GM10847 (cell line): ENCODE results near the gene ATP8A2.

Source experiments
- POLR2A ChIP-seq: IDR thresholded peaks from 2 replicates; pipeline ENCODE4 v1.6.1; 2011; ENCODE audit not compliant: insufficient read length; ENCODE audit errors: extremely low read depth

Gene ATP8A2

GRCh38 chr13:25836574-25837336, 465.0 kb downstream of the ATP8A2 start:
- no peak for TF ChIP-seq POLR2A

GRCh38 chr13:25839371-25839770, 467.6 kb downstream of the ATP8A2 start:
- no peak for TF ChIP-seq POLR2A

DNA sequence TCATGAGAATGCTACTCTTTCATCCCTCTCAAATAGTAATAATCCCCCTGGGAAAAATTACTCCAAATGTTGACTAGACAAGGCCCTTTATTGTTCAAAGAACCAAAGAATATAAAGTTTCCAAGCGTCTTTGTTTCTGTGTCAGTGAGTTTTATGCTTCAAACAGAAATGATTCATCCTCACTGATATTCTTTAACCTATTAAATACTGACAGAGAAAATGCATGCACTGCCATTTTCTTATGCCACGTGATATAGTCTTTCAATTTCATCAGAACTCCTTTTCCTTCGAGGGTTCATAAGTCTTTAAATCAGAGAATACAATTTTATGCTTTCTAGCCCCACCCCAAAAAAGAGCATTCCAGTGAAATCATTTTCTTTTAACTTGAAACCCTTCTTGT, 468.5 kb downstream of the ATP8A2 start:
- TF ChIP-seq POLR2A = no peak

- no peak for TF ChIP-seq POLR2A
Measured at GRCh38 chr13:25840931-25841330, 469.2 kb downstream of the ATP8A2 start.

GRCh38 chr13:25843692-25844091, 471.9 kb downstream of the ATP8A2 start:
- TF ChIP-seq POLR2A = no peak

- TF ChIP-seq POLR2A = no peak
Measured at GRCh38 chr13:25844559-25845434, 473.0 kb downstream of the ATP8A2 start.

DNA sequence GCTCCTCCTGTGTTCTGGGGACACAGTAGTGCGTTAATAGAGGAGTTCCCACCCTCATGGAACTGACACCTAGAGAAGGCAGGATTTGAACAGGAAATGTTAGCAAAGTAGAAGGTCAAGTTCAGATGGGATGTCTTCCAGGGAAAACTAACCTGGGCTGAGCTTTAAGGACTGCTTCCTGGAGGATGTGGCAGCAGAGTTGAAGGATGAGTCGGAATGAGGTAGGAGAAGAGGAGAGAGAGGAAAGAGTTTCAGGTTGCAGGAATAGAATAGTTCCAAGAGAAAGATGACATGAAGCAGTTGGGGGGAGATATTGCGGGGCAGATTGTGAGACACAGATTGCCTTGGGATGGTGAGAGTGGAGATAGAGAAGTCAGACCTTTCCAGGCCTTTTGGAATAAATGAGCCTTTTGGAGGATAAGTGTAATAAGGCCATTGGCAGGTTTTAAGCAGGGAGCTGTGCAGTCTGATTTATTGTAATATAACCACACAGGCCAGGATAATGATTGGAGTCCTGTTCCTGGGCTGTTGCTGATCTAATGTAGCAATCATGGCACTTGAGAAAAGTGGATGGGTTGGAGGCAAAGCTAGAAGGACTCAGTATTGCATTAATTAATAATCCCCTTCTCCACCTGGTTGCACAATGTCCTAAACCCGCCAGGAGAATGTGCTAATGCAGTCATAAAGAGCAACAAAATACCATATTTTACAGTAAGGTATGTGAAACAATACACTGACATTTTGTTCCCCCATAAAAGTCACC, 474.6 kb downstream of the ATP8A2 start:
- TF ChIP-seq POLR2A = no peak

DNA sequence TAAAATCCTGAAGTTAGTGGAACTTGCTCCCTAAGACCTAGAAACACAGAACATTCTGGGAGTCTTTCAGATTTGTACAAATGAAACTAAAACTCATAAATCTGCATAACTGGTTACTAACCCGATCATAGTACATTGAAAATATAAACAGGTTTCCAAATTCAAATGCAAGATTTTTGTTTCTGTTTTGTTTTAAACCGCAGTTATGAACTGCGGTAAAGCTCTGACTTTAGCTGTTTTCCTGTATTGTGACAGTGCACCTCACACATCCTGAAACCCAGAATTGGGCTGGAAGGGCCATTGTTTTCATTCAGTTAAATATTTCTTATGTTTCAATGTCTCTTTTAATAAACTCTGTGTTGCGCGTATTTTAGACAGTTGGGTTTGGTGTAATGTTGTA, 475.4 kb downstream of the ATP8A2 start:
- TF ChIP-seq POLR2A = no peak

GRCh38 chr13:25847635-25848626, 476.2 kb downstream of the ATP8A2 start:
- no peak for TF ChIP-seq POLR2A

DNA sequence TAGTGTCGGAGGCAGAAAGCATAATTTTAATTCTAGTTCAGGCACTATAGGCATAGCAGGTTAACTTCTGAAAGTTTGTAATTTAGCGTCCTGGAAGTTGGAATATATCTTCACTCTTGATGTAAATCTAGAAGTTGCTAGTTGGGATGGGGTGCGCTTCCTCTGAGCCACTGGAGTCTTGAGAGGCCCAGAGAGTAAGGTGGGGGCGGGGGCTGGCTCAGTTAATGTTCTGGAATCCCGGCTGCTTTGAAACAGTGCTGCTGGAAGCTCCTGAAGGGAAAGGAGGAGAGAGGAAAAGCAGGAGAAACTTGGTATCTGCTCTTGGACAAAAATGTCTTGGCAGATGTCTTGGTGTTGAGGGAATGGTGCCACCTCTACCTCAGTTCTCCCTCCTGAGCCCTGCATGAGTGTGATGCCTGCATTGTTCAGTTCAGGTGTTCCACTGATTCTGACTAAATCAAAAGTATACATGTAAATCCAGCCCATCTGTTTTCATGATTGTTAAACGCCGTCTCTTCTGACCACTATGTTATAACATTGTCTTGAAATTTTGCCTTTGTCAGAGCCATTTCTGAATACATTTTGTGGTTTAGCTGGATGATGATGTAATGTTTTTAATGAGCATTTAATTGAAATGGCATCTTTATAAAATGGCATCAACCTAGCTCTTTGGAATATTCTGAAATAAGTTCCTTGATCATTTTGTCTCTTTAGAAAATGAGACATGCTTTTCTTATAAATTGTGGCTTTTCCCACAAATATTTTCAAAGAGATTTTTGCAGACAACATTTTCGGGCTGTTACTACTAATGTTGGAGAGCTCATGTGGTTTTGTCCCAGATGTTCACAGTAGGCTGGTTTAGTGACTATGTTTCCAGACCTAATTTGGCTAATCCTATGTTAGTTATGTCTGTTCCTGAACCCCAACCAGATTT, 477.3 kb downstream of the ATP8A2 start:
- TF ChIP-seq POLR2A = no peak

DNA sequence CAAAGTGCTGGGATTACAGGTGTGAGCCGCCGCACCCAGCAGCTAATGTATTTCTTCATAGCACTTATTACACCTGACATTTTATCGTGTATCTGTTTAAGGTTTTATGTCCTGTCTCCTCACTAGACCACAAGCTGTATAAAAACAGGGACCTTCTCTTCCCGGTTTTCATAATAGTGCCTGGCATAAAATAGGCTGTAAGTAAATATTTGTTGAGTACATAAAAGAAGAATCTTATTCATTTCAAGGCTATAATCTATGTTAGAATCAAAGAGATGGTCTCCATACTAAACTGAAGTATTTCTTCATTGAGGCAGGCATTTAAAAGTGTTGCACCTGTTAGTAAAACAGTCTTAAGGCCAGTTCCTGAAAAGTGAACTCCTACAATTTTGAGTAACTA, 486.1 kb downstream of the ATP8A2 start:
- no peak for TF ChIP-seq POLR2A

GRCh38 chr13:25859528-25859927, 487.8 kb downstream of the ATP8A2 start:
- TF ChIP-seq POLR2A = no peak

GRCh38 chr13:25860265-25860664, 488.5 kb downstream of the ATP8A2 start:
- TF ChIP-seq POLR2A = no peak
